ENCODE measurements around the gene KRTAP17-1. TPM values are rescaled to one million over a fixed set of nuclear protein-coding genes. Genes with fewer than 3 reads are reported as not detected.

KRTAP17-1 gene
- total RNA-seq, 2 experiments from 2014 or later = not detected

GRCh38 chr17:41308251-41308917, 7.1 kb downstream of the KRTAP17-1 start:
- no peaks in the 10 kb centered on the region for H3K9me3 Mint-ChIP-seq
- intact Hi-C loops (cut with micrococcal nuclease) = no loop called here
- POLR2A ChIA-PET = interaction anchor here (0.6 to 1.1 kb wide), 2 partner anchors 10 to 33 kb away, joined by 3 read pairs; no protein-coding TSS in a partner anchor

GRCh38 chr17:41307647-41308046, 7.9 kb downstream of the KRTAP17-1 start:
- H3K4me1 Mint-ChIP-seq (ENCODE audit: low read depth) = peaks cover 47% of the 10 kb centered on the region
- H3K4me3 Mint-ChIP-seq = peak overlapping the region; percentile 54
- TF ChIP-seq CTCF (IDR thresholded peaks at IDR 0.05) = no peak
- ChIA-PET POLR2A (no interaction called here), CTCF (interaction anchor here (1.1 to 3.1 kb wide), 4 partner anchors 15 to 489 kb away, joined by 3 to 22 read pairs (median 6); no protein-coding TSS in a partner anchor)
- H3K36me3 Mint-ChIP-seq (ENCODE audit: low read depth) = no peaks in the 10 kb centered on the region
- intact Hi-C loops (cut with micrococcal nuclease) = no loop called here
- H3K27me3 Mint-ChIP-seq = no peaks in the 10 kb centered on the region
- H3K27ac Mint-ChIP-seq = peak overlapping the region; percentile 86
- DNase-seq (no peak), ATAC-seq (no peak)
- no peaks in the 10 kb centered on the region for H3K9me3 Mint-ChIP-seq

More at GRCh38 chr17:41308251-41308917, 7.1 kb downstream of the KRTAP17-1 start:
- peak overlapping the region; percentile 54 for H3K4me3 Mint-ChIP-seq
- peak overlapping the region; percentile 86 for H3K27ac Mint-ChIP-seq
- no peaks in the 10 kb centered on the region for H3K27me3 Mint-ChIP-seq
- ATAC-seq (peak; percentile 79), DNase-seq (peak; percentile 73)
- H3K4me1 Mint-ChIP-seq (ENCODE audit: low read depth) = peaks cover 47% of the 10 kb centered on the region
- no peaks in the 10 kb centered on the region for H3K36me3 Mint-ChIP-seq (ENCODE audit: low read depth)
- TF ChIP-seq CTCF (IDR thresholded peaks at IDR 0.05) = no peak
- CTCF ChIA-PET = interaction anchor here (1.1 to 3.1 kb wide), 4 partner anchors 14 to 490 kb away, joined by 3 to 22 read pairs (median 6); no protein-coding TSS in a partner anchor

- no peak for TF ChIP-seq CTCF (IDR thresholded peaks at IDR 0.05)
- ATAC-seq (no peak), DNase-seq (no peak)
- Mint-ChIP-seq H3K27ac (no peak overlapping the region), H3K4me1 (ENCODE audit: low read depth) (peaks cover 39% of the 10 kb centered on the region), H3K36me3 (ENCODE audit: low read depth) (no peaks in the 10 kb centered on the region), H3K9me3 (peaks cover 2% of the 10 kb centered on the region), H3K27me3 (no peaks in the 10 kb centered on the region), H3K4me3 (no peak overlapping the region)
- CTCF ChIA-PET = interaction anchor here (1.1 to 3.6 kb wide), 2 partner anchors 9 to 18 kb away, joined by 3 to 14 read pairs; no protein-coding TSS in a partner anchor
- POLR2A ChIA-PET = no interaction called here
- intact Hi-C loops (cut with micrococcal nuclease) = no loop called here
Observed at GRCh38 chr17:41304091-41304490, 11.4 kb downstream of the KRTAP17-1 start.

- CTCF ChIA-PET = interaction anchor here (0.8 to 3.6 kb wide), 2 partner anchors 13 to 19 kb away, joined by 3 to 14 read pairs; no protein-coding TSS in a partner anchor
- H3K9me3 Mint-ChIP-seq = peaks cover 2% of the 10 kb centered on the region
- no peak for ATAC-seq
- H3K27ac Mint-ChIP-seq = no peak overlapping the region
- no peaks in the 10 kb centered on the region for H3K27me3 Mint-ChIP-seq
- intact Hi-C loops (cut with micrococcal nuclease) = no loop called here
- no peak overlapping the region for H3K4me3 Mint-ChIP-seq
- no peak for TF ChIP-seq CTCF (IDR thresholded peaks at IDR 0.05)
- POLR2A ChIA-PET = interaction anchor here (1.3 kb wide), 1 partner anchor 19 kb away, joined by 3 read pairs; no protein-coding TSS in a partner anchor
- H3K36me3 Mint-ChIP-seq (ENCODE audit: low read depth) = no peaks in the 10 kb centered on the region
- DNase-seq = no peak
- H3K4me1 Mint-ChIP-seq (ENCODE audit: low read depth) = peaks cover 28% of the 10 kb centered on the region
Observed at GRCh38 chr17:41302981-41303380, 12.5 kb downstream of the KRTAP17-1 start.

Measured in activated CD8-positive, alpha-beta T cell treated with anti-CD3 and anti-CD28 coated beads for 36 hours (primary cell).